Left forelimb (tissue), 1 donor: Measurements from ENCODE around the gene CREB5.
A peak's percentile ranks its signal among the peaks of the same experiment; 100 is the strongest.

Source experiments
- DNase-seq: peaks from one replicate; pipeline ENCODE4 v3.0.0-alpha.2; 2018; ENCODE audit warnings: low spot score

The CREB5 gene

GRCh38 chr7:28685644-28686417 lies 273.5 kb downstream of the CREB5 start:
- DNase-seq, result peak; percentile 94

- no peak for DNase-seq
Measured at GRCh38 chr7:28686418-28686800, 274.1 kb downstream of the CREB5 start.

- DNase-seq, result no peak
Measured at GRCh38 chr7:28687537-28687936, 275.2 kb downstream of the CREB5 start.

GRCh38 chr7:28688174-28688573 lies 275.9 kb downstream of the CREB5 start:
- no peak for DNase-seq

- DNase-seq, result no peak
Measured at GRCh38 chr7:28688651-28689050, 276.3 kb downstream of the CREB5 start.

GRCh38 chr7:28695300-28696295 lies 283.3 kb downstream of the CREB5 start:
- no peak for DNase-seq

- no peak for DNase-seq
Measured at GRCh38 chr7:28697913-28698563, 285.7 kb downstream of the CREB5 start.

GRCh38 chr7:28698840-28699239 lies 286.5 kb downstream of the CREB5 start:
- no peak for DNase-seq

- DNase-seq, result no peak
Measured at GRCh38 chr7:28700096-28700495, 287.8 kb downstream of the CREB5 start.

GRCh38 chr7:28700790-28701203 lies 288.5 kb downstream of the CREB5 start:
- no peak for DNase-seq

GRCh38 chr7:28701731-28702130 lies 289.4 kb downstream of the CREB5 start:
- DNase-seq, result no peak

- DNase-seq, result no peak
Measured at GRCh38 chr7:28702171-28702570, 289.9 kb downstream of the CREB5 start.

- no peak for DNase-seq
Measured at GRCh38 chr7:28703037-28703765, 290.9 kb downstream of the CREB5 start.

- DNase-seq, result no peak
Measured at GRCh38 chr7:28704706-28705105, 292.4 kb downstream of the CREB5 start.

GRCh38 chr7:28705350-28705749 lies 293.0 kb downstream of the CREB5 start:
- no peak for DNase-seq

GRCh38 chr7:28706584-28706983 lies 294.3 kb downstream of the CREB5 start:
- no peak for DNase-seq

- DNase-seq, result no peak
Measured at GRCh38 chr7:28707291-28707690, 295.0 kb downstream of the CREB5 start.

GRCh38 chr7:28708033-28708951 lies 296.0 kb downstream of the CREB5 start:
- DNase-seq, result no peak

GRCh38 chr7:28709748-28710147 lies 297.4 kb downstream of the CREB5 start:
- DNase-seq, result no peak

- DNase-seq, result no peak
Measured at GRCh38 chr7:28711114-28711513, 298.8 kb downstream of the CREB5 start.
